PC-3 (cell line): ENCODE data around the gene FMNL2. TPM values are rescaled to one million over a fixed set of nuclear protein-coding genes. Genes with fewer than 3 reads are reported as not detected.

ENCODE experiments used
- ATAC-seq: fragments of 200-7000 bp; cut with Tn5 transposase; 2 replicates; pipeline ENCODE4 v1.9.1; 2020; ENCODE audit warnings: mild to moderate bottlenecking, moderate library complexity
- BruUV-seq: library from RNA; stranded (reverse); fragments of 400-500 nt; replicated peaks from 2 replicates; lab custom pipeline; 2021; lab: Mats Ljungman, UMichigan
- CTCF ChIA-PET: fragments of 300-600 bp; sonication (Branson Sonifier 250); formaldehyde crosslinking; loops from one replicate; lab custom pipeline; 2022; ENCODE audit warnings: antibody characterized with exemption; lab: Charles Lee
- POLR2A ChIA-PET: fragments of 300-600 bp; sonication (Branson Sonifier 250); formaldehyde crosslinking; loops from one replicate; lab custom pipeline; 2022; ENCODE audit warnings: antibody characterized with exemption; ENCODE audit not compliant: unreplicated experiment; lab: Charles Lee
- DNase-seq: peaks from one replicate; pipeline ENCODE4 v3.0.0-alpha.2; 2015
- H2AFZ ChIP-seq: fragments of 300-600 bp; sonication (generic); 2 replicates; pipeline ENCODE4 v1.6.0; 2016; ENCODE audit warnings: antibody characterized with exemption, low read length
- H3F3A ChIP-seq: fragments of 300-600 bp; sonication (generic); one replicate; pipeline ENCODE4 v1.6.0; 2017; ENCODE audit warnings: antibody characterized with exemption, low read length, control low read depth, mild to moderate bottlenecking; ENCODE audit not compliant: unreplicated experiment
- H3K27ac ChIP-seq: fragments of 300-600 bp; sonication (generic); 2 replicates; pipeline ENCODE4 v1.5.1; 2016; ENCODE audit warnings: mild to moderate bottlenecking, low read length
- H3K27me3 ChIP-seq: fragments of 300-600 bp; sonication (generic); 2 replicates; pipeline ENCODE4 v1.6.1; 2016; ENCODE audit warnings: low read length, mixed read lengths
- H3K36me3 ChIP-seq: fragments of 300-600 bp; sonication (generic); 2 replicates; pipeline ENCODE4 v1.6.1; 2016; ENCODE audit warnings: low read depth, mixed run types, low read length, mixed read lengths
- H3K4me1 ChIP-seq: fragments of 300-600 bp; sonication (generic); 2 replicates; pipeline ENCODE4 v1.5.1; 2016; ENCODE audit warnings: low read length; ENCODE audit not compliant: insufficient read depth
- H3K4me2 ChIP-seq: fragments of 300-600 bp; sonication (generic); 2 replicates; pipeline ENCODE4 v1.6.0; 2016; ENCODE audit warnings: low read length
- H3K4me3 ChIP-seq: fragments of 300-600 bp; sonication (generic); 2 replicates; pipeline ENCODE4 v1.5.1; 2016; ENCODE audit warnings: mild to moderate bottlenecking, low read length, mixed read lengths
- H3K79me2 ChIP-seq: fragments of 300-600 bp; sonication (generic); 2 replicates; pipeline ENCODE4 v1.6.1; 2017; ENCODE audit warnings: low read length, mixed read lengths
- H3K9ac ChIP-seq: fragments of 300-600 bp; sonication (generic); 2 replicates; pipeline ENCODE4 v1.6.0; 2016; ENCODE audit warnings: mild to moderate bottlenecking, low read length
- H3K9me2 ChIP-seq: fragments of 300-600 bp; sonication (generic); replicated peaks from 2 replicates; pipeline ENCODE4 v1.6.1; 2016; ENCODE audit warnings: mixed run types, low read length, mixed read lengths
- H3K9me3 ChIP-seq: fragments of 300-600 bp; sonication (generic); 2 replicates; pipeline ENCODE4 v1.6.1; 2016; ENCODE audit warnings: low read length, mixed read lengths
- H4K20me1 ChIP-seq: fragments of 300-600 bp; sonication (generic); 2 replicates; pipeline ENCODE4 v1.6.1; 2016; ENCODE audit warnings: low read length, mixed read lengths
- EZH2 ChIP-seq: fragments of 300-600 bp; sonication (generic); IDR thresholded peaks from one replicate; pipeline ENCODE4 v1.6.1; 2017; ENCODE audit warnings: antibody characterized with exemption, mild to moderate bottlenecking, low read length; ENCODE audit not compliant: unreplicated experiment
- EZH2phosphoT487 ChIP-seq: fragments of 300-600 bp; sonication (generic); IDR thresholded peaks from 2 replicates; pipeline ENCODE4 v1.6.1; 2018; ENCODE audit warnings: mild to moderate bottlenecking, antibody characterized with exemption, low read length, borderline replicate concordance
- intact Hi-C: fragments of 100-400 bp; cut with micrococcal nuclease; formaldehyde crosslinking; loops from 2 replicates; pipeline ENCODE4 v1.9.0; 2023
- total RNA-seq: library from RNA; depleted of rRNA; stranded (reverse); fragments of >200 nt; gene quantifications from 2 replicates; pipeline ENCODE4 v1.2.3, GENCODE V29; 2014
- TF ChIP-seq, protein P1 (sequence below): fragments of 300-600 bp; sonication (generic); conservative IDR thresholded peaks from 2 replicates; pipeline ENCODE4 v1.5.1; 2017; ENCODE audit warnings: antibody characterized with exemption, low read depth, mild to moderate bottlenecking, low read length

Gene FMNL2
- total RNA-seq, 1 experiment from 2014 or later, result 15.8 TPM

DNA sequence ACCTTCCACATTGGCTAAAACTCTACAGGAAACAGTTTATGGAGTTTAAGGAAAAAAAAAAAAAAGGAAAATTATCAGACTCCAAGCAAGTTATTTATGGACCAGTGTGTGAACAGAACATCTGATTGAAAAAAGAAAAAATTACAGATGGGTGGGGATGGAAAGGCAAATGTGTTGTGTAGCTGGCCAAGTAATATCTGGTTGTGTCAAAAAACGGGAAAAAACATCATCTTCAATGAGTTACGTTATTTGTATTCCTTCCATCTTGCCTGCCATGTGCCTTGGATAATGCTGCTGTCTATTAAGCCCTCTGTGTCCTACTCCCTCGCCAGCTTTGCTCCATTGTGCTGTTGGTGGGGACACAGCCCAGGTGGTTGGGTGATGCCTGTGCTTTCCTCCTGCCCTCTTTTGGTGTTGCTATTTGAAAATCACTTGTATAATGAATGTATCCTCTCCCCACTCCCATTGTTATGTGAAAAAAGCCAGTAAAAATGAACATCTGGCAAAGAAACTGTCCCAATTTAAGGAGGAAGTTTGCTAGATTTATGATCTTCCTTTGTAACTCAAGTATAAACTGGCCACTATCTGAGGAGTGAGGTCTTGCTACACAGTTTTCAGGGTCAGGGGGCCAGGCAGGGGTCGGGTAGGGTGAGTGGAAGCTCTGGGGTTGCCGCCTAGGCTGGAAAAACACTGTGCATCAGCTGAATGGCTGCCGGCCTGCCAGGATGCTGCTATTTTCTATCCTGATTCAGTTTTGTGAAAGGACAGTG, 155.9 kb downstream of the FMNL2 start:
- ATAC-seq (no peak), DNase-seq (no peak)
- intact Hi-C loops, result no loop called here
- Histone ChIP-seq H2AFZ (no peak overlapping the region), H3K9me2 (no peaks in the 10 kb centered on the region), H3K9ac (no peak overlapping the region), H3F3A (no peaks in the 10 kb centered on the region), H3K4me1 (no peaks in the 10 kb centered on the region), H3K27ac (no peak overlapping the region), H3K4me3 (no peak overlapping the region), H3K9me3 (no peaks in the 10 kb centered on the region), H3K36me3 (no peaks in the 10 kb centered on the region), H3K79me2 (peaks cover 25% of the 10 kb centered on the region), H3K27me3 (no peaks in the 10 kb centered on the region), H4K20me1 (no peaks in the 10 kb centered on the region), H3K4me2 (no peak overlapping the region)
- CTCF ChIA-PET, result no interaction called here
- BruUV-seq, result no TSS peak
- POLR2A ChIA-PET, result no interaction called here
- TF ChIP-seq EZH2 (no peak), EZH2phosphoT487 (no peak)
- TF ChIP-seq, protein P1, sequence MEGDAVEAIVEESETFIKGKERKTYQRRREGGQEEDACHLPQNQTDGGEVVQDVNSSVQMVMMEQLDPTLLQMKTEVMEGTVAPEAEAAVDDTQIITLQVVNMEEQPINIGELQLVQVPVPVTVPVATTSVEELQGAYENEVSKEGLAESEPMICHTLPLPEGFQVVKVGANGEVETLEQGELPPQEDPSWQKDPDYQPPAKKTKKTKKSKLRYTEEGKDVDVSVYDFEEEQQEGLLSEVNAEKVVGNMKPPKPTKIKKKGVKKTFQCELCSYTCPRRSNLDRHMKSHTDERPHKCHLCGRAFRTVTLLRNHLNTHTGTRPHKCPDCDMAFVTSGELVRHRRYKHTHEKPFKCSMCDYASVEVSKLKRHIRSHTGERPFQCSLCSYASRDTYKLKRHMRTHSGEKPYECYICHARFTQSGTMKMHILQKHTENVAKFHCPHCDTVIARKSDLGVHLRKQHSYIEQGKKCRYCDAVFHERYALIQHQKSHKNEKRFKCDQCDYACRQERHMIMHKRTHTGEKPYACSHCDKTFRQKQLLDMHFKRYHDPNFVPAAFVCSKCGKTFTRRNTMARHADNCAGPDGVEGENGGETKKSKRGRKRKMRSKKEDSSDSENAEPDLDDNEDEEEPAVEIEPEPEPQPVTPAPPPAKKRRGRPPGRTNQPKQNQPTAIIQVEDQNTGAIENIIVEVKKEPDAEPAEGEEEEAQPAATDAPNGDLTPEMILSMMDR, result no peak

DNA sequence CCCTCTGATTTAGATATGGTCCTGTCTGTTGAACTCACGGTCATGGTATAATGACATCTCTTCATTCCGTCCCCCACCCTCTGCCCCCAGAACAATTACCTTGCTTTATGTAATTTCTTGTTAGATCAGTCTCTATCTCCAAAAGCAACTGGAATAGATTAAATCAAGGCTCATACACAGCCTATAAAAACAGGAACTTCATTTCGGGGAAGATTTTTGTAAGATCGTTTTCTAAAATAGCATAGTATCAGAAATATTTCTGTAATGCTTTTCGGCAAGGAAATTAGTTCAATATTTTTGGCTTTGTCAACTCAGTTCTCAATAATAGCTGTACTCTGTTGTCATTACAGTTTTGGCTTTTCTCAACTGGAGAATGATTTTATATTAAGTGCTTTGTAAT, 157.2 kb downstream of the FMNL2 start:
- no peaks in the 10 kb centered on the region for H3K9me2 ChIP-seq
- H2AFZ ChIP-seq, result no peak overlapping the region
- H3K4me2 ChIP-seq, result no peak overlapping the region
- TF ChIP-seq, protein P1, result no peak
- no peak for TF ChIP-seq EZH2
- no peak for TF ChIP-seq EZH2phosphoT487
- no peaks in the 10 kb centered on the region for H3F3A ChIP-seq
- intact Hi-C loops, result no loop called here
- no peaks in the 10 kb centered on the region for H3K27me3 ChIP-seq
- DNase-seq, result no peak
- ATAC-seq, result no peak
- H3K36me3 ChIP-seq, result no peaks in the 10 kb centered on the region
- no peak overlapping the region for H3K9ac ChIP-seq
- BruUV-seq, result no TSS peak
- H4K20me1 ChIP-seq, result no peaks in the 10 kb centered on the region
- H3K4me1 ChIP-seq, result peaks cover 4% of the 10 kb centered on the region
- ChIA-PET POLR2A (no interaction called here), CTCF (no interaction called here)
- peaks cover 30% of the 10 kb centered on the region; the same call in 1 of the 2 replicates for H3K79me2 ChIP-seq
- H3K4me3 ChIP-seq, result no peak overlapping the region
- no peak overlapping the region for H3K27ac ChIP-seq
- no peaks in the 10 kb centered on the region for H3K9me3 ChIP-seq

DNA sequence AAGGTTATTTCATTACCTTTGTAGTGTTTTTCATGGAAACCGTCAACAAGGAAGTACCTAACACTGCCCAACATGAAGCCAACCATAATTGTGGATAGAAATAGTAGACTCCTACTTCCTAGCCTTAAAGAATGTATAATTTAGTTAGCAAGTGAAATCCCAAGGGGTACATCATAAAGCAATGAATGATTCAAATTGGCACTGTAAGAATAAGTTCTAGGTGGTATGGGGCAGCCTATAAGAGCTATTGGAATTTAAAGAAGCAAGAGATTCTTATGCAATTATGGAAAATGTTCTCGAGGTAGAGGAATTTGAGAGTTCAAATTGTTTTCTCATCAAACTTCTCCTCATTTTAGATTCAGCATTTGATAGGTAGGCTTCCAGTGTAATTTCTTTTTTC, 157.9 kb downstream of the FMNL2 start:
- Histone ChIP-seq H3F3A (no peaks in the 10 kb centered on the region), H3K9me3 (no peaks in the 10 kb centered on the region), H2AFZ (no peak overlapping the region), H3K27ac (no peak overlapping the region), H4K20me1 (no peaks in the 10 kb centered on the region), H3K4me1 (peaks cover 12% of the 10 kb centered on the region), H3K4me2 (no peak overlapping the region), H3K9ac (no peak overlapping the region), H3K27me3 (no peaks in the 10 kb centered on the region), H3K9me2 (no peaks in the 10 kb centered on the region), H3K79me2 (peaks cover 31% of the 10 kb centered on the region; the same call in 1 of the 2 replicates), H3K4me3 (no peak overlapping the region), H3K36me3 (no peaks in the 10 kb centered on the region)
- no peak for DNase-seq
- intact Hi-C loops, result no loop called here
- TF ChIP-seq EZH2 (no peak), EZH2phosphoT487 (no peak)
- TF ChIP-seq, protein P1, result no peak
- POLR2A ChIA-PET, result no interaction called here
- BruUV-seq, result no TSS peak
- no peak for ATAC-seq
- CTCF ChIA-PET, result no interaction called here
